Activated CD8-positive, alpha-beta memory T cell treated with anti-CD3 and anti-CD28 coated beads for 48 hours (primary cell): ENCODE data around the gene NPDC1.

Experiments
- DNase-seq, 3 experiments: peaks; one replicate each; pipeline ENCODE4 v3.0.0-alpha.2; 2020; ENCODE audit warnings: low read depth in 2 of 3, low spot score in 2 of 3

The NPDC1 gene

DNA sequence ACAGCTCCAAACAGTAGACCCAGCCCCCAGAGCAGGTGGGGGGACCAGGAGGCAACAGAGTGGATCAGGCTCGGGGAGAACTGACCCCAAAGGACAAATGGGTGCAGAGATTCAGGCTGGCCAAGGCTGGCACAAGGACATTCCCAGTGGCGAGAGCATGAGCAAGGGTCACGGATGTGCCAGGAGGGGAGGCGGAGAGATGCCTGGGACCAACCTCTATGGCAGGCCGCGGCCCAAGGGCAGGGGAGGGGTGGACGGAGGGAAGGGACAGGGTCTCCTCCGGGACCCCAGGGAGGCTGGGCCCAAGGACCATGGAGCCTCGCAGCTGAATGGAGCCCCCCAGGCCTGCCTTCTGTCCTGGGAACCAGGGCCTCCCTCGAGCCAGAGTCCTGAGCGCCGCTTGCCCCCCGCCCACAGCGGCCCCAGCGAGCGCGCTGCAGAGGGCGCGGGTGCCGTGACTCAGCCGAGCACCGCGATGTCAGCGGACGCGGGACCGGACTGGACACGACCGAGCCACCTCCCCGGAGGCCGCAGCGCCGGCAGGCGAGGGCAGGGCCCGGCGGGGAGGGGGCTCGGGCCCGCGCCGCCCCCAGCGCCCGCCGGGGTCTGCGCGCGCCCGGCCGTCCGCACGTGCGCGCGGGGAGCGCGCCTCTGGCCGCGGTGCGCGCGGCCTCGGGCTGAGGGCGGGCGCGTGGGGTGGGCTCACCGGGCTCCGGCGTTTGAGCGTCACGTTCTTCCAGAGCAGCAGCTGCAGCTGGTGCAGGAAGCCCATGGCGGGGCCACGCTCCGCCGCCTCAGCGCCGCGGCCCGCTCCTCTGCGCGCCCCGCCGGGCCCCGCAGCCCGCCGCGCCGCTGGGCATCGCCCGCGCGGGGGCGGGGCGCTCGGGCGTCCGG, 18.4 kb downstream of the NPDC1 start, which contains the start of gene ABCA2:
Gene ABCA2 (minus strand): TSS at position 869 of the 894 bp plus-strand sequence. CDS start 97 bp downstream, at position 772.
- DNase-seq: no peak

GRCh38 chr9:137026828-137027227, 19.1 kb downstream of the NPDC1 start:
- no peak for DNase-seq

DNA sequence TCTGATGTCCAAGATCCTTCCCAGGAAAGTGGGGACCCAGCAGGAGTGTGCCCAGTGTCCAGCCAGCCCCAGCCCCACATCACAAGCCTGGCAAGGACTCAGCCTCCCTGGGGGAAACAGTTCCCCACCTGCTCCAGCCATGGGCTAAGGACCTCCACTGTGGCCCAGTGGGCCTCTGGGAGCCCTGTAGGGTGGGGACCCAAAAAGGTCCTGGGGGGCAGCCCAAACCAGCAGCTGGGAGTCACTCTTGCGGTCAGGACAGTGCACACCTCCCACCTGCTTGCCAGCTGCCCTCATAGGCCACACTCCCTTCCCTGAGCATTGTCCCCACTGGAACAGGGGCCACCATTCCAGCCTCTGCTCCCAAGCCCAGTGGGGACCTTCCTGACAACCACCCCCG, 19.6 kb downstream of the NPDC1 start:
- no peak for DNase-seq

DNA sequence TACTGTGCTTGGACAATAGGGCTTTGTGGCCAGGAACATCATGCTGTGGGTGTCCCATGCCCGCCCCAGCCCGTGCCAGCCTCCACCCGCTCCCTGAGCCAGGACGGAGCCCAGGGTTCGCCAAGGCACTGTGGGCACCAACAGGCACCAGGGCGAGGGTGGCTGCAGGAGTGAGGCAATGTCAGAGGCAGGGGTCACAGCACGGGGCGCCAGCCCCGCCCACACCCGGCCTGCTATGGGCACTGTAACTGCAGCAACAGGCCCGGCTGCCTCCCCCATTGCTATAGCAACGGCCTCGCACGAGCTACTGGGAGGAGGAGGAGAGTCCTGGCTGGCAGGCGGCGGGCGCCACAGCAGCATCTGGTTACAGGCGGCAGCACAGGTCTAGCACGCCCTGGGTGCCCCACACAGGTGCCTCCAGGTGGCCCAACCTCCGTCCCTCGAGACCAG, 20.4 kb downstream of the NPDC1 start:
- DNase-seq: no peak

DNA sequence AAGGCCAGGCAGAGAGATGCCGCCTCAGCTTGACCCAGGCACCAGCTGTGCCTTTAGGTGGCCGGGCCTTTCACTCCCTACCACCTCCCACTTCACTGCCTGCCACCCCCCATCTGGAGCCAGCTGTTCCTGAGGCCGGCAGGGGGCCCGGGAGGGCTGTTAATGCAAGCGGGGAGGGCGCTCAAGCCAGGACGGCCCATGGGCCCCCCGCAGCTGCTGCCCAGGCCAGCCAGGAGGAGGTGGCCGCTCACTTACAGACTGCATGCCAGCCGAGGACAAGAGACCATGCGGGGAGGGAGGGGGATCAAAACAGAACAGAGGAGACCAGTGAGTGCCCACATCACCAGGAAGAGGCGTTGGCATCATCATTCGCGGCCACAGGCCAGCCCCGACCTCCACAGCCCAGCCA, 22.4 kb downstream of the NPDC1 start:
- DNase-seq: no peak

- DNase-seq: no peak
These were observed 22.8 kb downstream of the NPDC1 start for GRCh38 chr9:137023157-137023556.

DNA sequence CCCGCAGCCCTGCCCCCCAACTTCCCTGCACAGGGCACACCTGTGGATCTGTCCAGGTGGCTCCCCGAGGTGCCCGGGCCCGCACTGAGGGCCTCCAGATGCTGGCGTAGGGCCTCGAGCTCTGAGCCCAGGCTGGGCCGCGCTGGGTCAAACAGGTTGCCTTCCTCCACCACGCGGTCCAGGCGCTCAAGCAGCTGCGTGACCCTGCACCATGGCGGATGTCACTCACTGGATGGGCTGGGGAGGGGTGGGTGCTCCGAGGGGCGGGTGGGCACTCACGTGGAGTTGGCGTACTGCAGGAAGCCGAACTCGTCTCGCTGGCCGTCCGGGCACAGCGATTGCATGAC, 23.3 kb downstream of the NPDC1 start:
- DNase-seq: no peak

GRCh38 chr9:137021979-137022661, 23.9 kb downstream of the NPDC1 start:
- peak in 1 of 3 experiments; percentile 67 for DNase-seq

GRCh38 chr9:137021568-137021978, 24.4 kb downstream of the NPDC1 start:
- no peak for DNase-seq

- no peak for DNase-seq
These were observed 25.0 kb downstream of the NPDC1 start for GRCh38 chr9:137020771-137021567.

- DNase-seq: no peak
These were observed 25.9 kb downstream of the NPDC1 start for GRCh38 chr9:137019891-137020683.

- DNase-seq: no peak
These were observed 27.0 kb downstream of the NPDC1 start for GRCh38 chr9:137018761-137019559.

- DNase-seq: no peak
These were observed 28.0 kb downstream of the NPDC1 start for GRCh38 chr9:137017791-137018497.

DNA sequence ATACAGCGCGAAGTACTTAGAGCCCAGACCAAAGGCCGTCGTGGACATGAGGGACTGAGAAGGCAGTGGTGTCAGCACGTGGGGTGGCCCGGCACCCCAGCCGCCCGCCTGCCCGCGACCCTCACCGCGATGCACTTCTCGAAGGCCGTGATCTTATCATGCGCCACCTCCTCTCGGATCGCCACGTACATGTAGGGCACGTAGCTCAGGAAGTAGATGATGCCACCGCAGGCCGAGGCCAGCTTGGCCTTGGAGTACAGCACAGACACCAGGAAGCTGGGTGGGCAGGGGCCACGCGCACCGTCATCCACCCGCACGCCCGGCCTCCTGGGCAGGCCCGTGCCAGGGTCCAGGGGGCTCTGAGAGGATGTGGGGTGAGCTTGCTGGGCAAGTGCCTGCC, 28.9 kb downstream of the NPDC1 start:
- DNase-seq: no peak

GRCh38 chr9:137016436-137016835, 29.5 kb downstream of the NPDC1 start:
- no peak for DNase-seq

GRCh38 chr9:137015976-137016375, 30.0 kb downstream of the NPDC1 start:
- no peak for DNase-seq

GRCh38 chr9:137015540-137015930, 30.4 kb downstream of the NPDC1 start:
- DNase-seq: no peak

DNA sequence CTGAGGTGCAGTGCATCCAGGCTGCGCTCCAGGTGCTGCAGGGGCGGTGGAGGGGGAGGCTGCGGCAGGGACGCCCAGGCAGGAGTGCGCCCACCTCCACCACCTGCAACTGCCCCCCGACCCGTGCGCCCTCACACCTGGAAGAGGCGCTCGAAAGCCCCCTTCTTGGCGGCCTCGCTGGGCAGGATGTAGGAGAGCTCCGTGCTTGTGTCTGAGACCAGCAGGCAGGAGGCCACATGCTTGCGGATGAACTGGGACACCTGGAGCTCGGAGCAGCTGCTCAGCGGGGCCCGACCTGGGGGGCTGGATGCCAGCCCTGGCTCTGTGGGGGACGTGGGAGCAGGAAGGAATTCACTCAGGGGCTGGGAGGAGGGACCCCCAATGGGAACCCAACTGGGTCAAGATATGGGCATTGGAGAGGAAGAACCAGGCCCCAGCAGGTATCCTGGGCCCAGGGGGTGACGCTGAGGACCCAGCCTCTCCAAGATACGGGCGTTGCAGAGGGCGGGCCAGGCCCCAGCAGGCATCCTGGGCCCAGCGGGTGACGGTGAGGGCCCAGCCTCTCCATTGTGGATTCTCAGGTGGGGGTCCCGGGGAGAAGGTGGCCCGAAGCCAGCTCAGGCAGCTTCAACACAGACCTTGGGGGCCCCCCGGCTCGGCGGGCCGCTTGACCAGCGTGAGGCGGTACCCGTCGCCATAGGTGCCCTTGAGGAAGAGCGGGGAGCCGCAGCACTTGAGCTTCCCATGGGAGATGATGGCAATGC, 31.0 kb downstream of the NPDC1 start:
- DNase-seq: no peak

GRCh38 chr9:137014166-137014565, 31.8 kb downstream of the NPDC1 start:
- DNase-seq: no peak
